ENCODE results near the gene RNF111.

DNA sequence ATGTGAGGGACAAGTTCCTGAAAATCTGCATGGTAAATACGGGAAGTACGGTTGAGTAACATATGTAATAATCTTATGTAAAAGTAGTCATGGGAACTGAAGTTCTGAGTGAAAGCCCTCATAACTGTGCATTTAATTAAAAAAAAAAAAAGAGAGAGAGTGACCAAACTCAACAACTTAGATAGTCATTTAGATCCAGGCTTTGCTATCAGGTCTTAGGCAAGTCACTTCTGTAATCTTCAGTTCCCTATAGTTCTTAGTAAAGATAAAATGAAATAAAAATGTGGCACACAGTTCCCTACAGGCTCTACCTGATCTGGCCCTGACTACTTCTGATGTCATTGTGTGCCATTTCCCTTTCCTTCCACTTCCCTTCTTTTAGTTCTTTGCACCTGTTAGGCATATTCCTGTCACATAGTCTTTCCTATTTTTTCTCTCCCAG, 15.0 kb downstream of the RNF111 start:
- TF ChIP-seq, protein P1, sequence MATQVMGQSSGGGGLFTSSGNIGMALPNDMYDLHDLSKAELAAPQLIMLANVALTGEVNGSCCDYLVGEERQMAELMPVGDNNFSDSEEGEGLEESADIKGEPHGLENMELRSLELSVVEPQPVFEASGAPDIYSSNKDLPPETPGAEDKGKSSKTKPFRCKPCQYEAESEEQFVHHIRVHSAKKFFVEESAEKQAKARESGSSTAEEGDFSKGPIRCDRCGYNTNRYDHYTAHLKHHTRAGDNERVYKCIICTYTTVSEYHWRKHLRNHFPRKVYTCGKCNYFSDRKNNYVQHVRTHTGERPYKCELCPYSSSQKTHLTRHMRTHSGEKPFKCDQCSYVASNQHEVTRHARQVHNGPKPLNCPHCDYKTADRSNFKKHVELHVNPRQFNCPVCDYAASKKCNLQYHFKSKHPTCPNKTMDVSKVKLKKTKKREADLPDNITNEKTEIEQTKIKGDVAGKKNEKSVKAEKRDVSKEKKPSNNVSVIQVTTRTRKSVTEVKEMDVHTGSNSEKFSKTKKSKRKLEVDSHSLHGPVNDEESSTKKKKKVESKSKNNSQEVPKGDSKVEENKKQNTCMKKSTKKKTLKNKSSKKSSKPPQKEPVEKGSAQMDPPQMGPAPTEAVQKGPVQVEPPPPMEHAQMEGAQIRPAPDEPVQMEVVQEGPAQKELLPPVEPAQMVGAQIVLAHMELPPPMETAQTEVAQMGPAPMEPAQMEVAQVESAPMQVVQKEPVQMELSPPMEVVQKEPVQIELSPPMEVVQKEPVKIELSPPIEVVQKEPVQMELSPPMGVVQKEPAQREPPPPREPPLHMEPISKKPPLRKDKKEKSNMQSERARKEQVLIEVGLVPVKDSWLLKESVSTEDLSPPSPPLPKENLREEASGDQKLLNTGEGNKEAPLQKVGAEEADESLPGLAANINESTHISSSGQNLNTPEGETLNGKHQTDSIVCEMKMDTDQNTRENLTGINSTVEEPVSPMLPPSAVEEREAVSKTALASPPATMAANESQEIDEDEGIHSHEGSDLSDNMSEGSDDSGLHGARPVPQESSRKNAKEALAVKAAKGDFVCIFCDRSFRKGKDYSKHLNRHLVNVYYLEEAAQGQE (IDR thresholded peaks at IDR 0.05; ENCODE audit: insufficient read depth in 1 of 2, low read depth in 2 of 2, low read length in 2 of 2) = no peak
- no peak for TF ChIP-seq POLR2AphosphoS5 (IDR thresholded peaks at IDR 0.05; ENCODE audit: low read depth, low read length)
- no peak for TF ChIP-seq TAF1 (IDR thresholded peaks at IDR 0.05; ENCODE audit: borderline replicate concordance, insufficient read depth, low read length)

Measured in PFSK-1 (cell line).